GM15510 (cell line): ENCODE measurements around the gene SRC.

ENCODE experiments used
- POLR2A ChIP-seq: IDR thresholded peaks from 3 replicates; pipeline ENCODE4 v1.6.1; 2011; ENCODE audit warnings: borderline replicate concordance; ENCODE audit not compliant: insufficient read length; ENCODE audit errors: extremely low read depth

The SRC gene

GRCh38 chr20:37345339-37346235 lies at the start of gene SRC:
TSS of gene SRC (plus strand) at chr20:37346140. CDS start at chr20:37384154, 38,014 bp downstream.
- peak; percentile 41 for TF ChIP-seq POLR2A

DNA sequence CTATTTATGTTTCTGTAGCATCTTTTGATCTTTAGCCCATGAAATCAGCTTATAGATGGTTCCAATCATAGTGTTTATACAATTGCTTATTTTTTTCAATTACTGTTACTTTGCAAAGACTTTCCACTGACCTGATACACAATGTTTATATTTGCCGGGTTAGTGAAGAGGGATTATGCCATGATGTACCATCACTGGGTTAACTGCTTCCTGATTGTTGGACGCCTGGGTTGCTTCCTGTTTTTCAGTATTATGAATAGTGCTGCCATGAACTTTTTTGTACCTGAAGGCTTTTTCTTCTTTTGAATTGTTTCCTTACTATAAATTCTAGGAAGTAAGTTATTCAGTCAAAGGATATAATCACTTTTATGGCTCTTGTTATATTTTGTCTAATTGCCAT lies 49.6 kb upstream of the SRC start:
- no peak for TF ChIP-seq POLR2A

- TF ChIP-seq POLR2A: no peak
Measured at GRCh38 chr20:37297066-37297736, 48.7 kb upstream of the SRC start.

DNA sequence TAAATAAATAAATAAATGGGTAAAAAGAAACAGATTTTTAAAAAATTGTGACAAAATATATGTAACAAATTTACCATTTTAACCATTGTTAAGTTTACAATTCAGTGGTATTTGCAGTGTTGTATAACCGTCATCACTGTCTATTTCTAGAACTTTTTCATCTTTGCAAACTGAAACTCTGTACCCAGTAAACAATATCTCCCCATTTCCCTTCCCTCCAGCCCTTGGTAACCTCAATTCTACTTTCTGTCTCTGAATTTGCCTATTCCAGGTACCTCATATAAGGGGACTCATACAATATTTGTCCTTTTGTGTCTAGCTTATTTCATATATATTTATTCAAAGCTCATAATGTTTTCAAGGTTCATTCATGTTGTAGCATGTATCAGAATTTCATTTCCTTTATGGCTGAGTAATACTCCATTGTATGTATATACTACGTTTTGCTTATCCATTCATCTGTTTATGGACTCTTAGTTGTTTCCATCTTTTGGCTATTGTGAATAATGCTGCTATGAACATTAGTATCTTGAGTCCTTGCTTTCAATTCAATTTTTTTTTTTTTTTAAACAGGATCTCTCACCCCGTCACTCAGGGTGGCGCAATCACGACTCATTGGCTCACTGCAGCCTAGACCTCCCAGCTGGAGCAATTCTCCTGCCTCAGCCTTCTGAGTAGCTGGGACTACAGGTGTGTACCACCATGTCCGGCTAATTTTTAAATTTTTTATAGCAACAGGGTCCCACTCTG lies 47.6 kb upstream of the SRC start:
- TF ChIP-seq POLR2A: no peak

DNA sequence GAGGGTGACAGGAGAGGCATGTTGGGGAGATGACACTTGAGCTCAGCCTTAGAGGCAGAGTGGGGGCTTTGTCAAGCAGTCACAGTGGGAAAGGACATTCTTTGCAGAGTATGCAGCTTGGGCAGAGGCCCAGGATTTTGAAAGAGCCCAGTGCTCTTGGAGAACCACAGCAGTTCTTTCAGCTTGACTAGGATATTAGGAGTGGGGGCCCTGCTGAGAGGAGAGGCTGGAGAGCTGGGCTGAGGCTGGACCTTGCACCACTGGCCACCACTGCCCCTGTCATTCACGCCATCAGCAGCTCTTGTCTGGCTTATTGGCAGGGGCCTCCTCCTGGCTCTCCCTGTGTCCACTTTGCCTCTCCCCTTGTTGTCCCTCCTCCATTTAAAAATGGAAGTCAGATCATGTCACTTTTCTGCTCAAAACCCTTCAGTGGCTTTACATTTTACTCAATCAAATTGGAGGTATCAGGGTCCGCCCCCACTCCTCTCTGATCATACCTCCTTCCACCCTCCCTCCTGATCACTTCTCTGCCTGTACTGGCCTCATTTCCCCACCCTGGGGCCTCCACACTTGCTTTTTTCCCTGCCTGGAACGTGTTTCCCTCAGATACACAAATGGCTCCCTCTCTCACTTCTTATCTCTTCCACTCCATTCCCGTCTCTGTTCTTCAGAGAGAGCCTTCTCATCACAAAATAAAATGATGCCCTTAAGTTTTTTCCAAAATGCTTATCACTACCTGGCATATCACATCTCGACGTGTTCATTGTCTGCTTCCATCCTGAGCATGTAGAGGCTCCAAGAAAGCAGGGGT lies 46.0 kb upstream of the SRC start:
- TF ChIP-seq POLR2A: no peak

DNA sequence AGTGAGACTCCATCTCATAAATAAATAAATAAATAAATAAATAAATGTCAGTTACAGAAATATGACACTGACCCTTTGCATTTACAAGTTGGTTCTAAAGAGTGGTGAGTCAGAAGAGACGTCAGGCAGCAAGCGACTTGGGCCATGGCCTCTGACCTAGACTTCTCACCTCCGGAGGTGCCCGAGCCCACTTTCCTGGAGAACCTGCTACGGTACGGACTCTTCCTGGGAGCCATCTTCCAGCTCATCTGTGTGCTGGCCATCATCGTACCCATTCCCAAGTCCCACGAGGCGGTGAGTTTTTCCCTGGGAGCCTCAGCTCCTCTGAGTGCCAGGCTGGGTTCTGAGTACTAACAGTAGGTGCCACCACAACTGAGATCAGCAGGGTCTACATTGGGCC lies 44.8 kb upstream of the SRC start:
- TF ChIP-seq POLR2A: no peak

DNA sequence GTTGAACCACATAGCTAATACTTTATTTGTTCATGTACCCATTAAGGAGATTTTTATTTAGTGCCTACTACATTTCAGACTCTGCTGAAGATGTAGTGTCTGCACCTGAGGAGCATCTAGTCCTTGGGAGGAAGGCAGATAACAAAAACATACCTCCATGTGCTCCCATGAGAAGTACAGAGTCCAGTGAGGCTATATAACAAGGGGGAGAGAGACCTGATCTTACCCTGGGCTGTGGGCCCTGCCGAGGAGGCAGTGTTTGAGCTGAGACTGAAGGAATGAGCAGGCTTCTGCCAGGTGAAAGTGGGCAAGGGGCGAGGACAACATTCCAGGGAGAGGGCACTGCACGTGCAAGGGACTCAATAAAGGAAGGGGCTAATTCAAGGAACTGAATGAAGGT lies 44.4 kb upstream of the SRC start:
- TF ChIP-seq POLR2A: no peak

DNA sequence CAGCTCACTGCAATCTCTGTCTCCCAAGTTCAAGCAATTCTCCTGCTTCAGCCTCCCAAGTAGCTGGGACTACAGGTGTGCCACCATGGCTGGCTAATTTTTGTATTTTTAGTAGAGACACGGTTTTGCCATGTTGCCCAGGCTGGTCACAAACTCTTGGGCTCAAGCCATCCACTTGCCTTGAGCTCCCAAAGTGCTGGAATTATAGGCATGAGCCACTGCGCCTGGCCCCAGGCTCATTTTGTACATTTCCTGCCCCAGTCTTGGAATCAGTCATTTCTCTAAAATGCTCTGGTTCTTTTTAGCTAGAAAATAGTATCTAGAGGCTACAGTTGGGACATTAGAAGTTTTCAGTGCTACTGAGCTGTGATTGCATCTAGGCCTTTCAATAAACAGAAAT lies 43.0 kb upstream of the SRC start:
- TF ChIP-seq POLR2A: no peak

- TF ChIP-seq POLR2A: no peak
Measured at GRCh38 chr20:37303637-37304036, 42.3 kb upstream of the SRC start.

DNA sequence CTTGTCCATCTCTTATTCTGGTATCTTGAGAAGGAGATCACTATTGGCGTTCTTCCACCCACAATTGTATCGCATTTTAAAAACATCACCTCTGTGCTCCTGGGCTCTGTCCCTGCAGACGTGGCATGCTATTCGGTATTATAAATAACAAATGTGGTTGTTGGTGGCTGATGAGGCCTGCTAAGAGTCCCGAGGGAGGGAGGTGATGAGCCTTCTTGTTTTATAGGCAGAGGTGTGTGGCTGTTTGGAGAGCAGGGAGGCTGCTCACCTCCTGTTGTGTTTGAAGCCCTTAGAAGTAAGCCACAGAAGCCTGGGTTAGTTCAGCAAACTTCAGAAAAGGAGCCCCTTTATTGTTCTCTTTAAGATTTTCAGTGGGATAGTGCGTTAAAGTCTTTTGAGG lies 40.9 kb upstream of the SRC start:
- TF ChIP-seq POLR2A: no peak

GRCh38 chr20:37305839-37306238 lies 40.1 kb upstream of the SRC start:
- TF ChIP-seq POLR2A: no peak

GRCh38 chr20:37308086-37309050 lies 37.6 kb upstream of the SRC start:
- no peak for TF ChIP-seq POLR2A

DNA sequence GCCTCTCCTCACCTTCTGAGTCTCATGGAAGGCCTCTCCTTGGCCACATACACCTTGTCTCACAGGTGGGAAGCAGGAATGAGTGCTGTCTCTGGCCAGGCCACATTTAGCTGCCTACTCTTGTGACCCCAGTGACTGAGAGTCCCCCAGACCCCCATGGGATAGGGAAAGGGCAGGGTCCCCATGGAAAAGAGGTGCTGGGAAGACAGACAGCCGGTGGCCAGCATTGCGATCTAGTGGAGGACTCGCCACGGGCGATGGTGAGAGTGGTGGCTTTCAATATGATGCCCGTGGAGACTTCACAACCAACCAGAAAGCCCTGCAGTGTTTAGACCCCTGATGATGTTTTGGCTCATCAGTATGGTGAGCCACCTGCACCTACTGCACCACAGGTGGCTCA lies 36.6 kb upstream of the SRC start:
- TF ChIP-seq POLR2A: no peak
